Ovary (tissue), 9 donors: Measurements from ENCODE around the gene RASA3. TPM values are rescaled to one million over a fixed set of nuclear protein-coding genes. Genes with fewer than 3 reads are reported as not detected.

Source experiments
- DNase-seq, 5 donors: peaks; one replicate each; pipeline ENCODE4 v3.0.0-alpha.2; 2019 to 2020
- H3K27ac ChIP-seq, 2 donors: fragments of 200-600 bp; one replicate each; pipeline versions ENCODE4 v1.5.1 to v1.8.0; 2019 to 2022
- H3K27me3 ChIP-seq: fragments of 200-600 bp; one replicate; pipeline ENCODE4 v1.8.0; 2022
- H3K36me3 ChIP-seq: fragments of 200-600 bp; sonication (generic); one replicate; pipeline ENCODE4 v1.5.1; 2019
- H3K4me1 ChIP-seq: one replicate; pipeline ENCODE4 v1.8.1; 2013; ENCODE audit warnings: mild to moderate bottlenecking, moderate library complexity; ENCODE audit not compliant: insufficient read depth
- H3K4me3 ChIP-seq: fragments of 200-600 bp; sonication (generic); one replicate; pipeline ENCODE4 v1.5.1; 2017
- H3K9me3 ChIP-seq, 2 donors: fragments of 200-600 bp in 1 of 2; sonication (generic) in 1 of 2; one replicate each; pipeline versions ENCODE4 v1.5.1 to v1.8.1; 2013 to 2019; ENCODE audit warnings: mild to moderate bottlenecking in 1 of 2, moderate library complexity in 1 of 2
- EP300 ChIP-seq: sonication (generic); formaldehyde crosslinking; IDR thresholded peaks from one replicate; pipeline ENCODE4 v1.6.1; 2017; ENCODE audit warnings: antibody characterized with exemption
- POLR2A ChIP-seq: fragments of 450-650 bp; IDR thresholded peaks from one replicate; pipeline ENCODE4 v1.6.1; 2017; ENCODE audit warnings: antibody characterized with exemption, mild to moderate bottlenecking, moderate library complexity
- WGBS, 3 donors: extraction: QIAGEN DNeasy Blood & Tissue Kit in 1 of 3; methylation state at CpG; one replicate each; pipeline versions ENCODE4 v1.1.5 to v1.1.7; 2013 to 2017; 5-methylcytosine and 5-hydroxymethylcytosine counted together
- intact Hi-C, 4 donors: fragments of 100-400 bp; cut with DNase I; formaldehyde crosslinking; loops; one replicate each; pipeline versions ENCODE4 v1.11.0 to v1.15.1; 2022 to 2023
- polyA plus RNA-seq, 2 donors: library from polyadenylated mRNA; stranded (reverse); fragments of 200-250 nt in 1 of 2; fragments of 350-450 nt in 1 of 2; fragmentation: Illumina TruSeq in 1 of 2; extraction: RNeasy Lipid Tissue Mini Kit (QIAGEN cat#74804) in 1 of 2; gene quantifications; one replicate each; pipeline ENCODE4 v1.2.3, GENCODE V29; 2013 to 2014
- total RNA-seq, 7 donors: library from RNA; depleted of rRNA in 2 of 7; stranded (reverse); fragments of >200 nt in 2 of 7; fragmentation: NEBNext Ultra II Directional in 3 of 7; extraction: Animal tissue kit (Norgen Biotek cat#: 25700) in 3 of 7; gene quantifications; one replicate each; pipeline versions ENCODE4 v1.1.0 to v1.2.4, GENCODE V29; 2016 to 2023
- TF ChIP-seq, protein P1 (sequence below), 3 donors: fragments of 450-650 bp in 2 of 3; fragments of 200-600 bp in 1 of 3; IDR thresholded peaks; one replicate each; pipeline versions ENCODE4 v1.5.1 to v1.8.0; 2016 to 2022; ENCODE audit warnings: antibody characterized with exemption in 3 of 3, mild to moderate bottlenecking in 1 of 3
- donor health status: DM: no; HTN: no; CAD: no; lungs with moderate emphysema.
- donor health status: DM: no; HTN: no; CAD: no.
- donor health status: Bipolar disorder and iron deficiency.
- donor health status: DM: yes; HTN: yes; CAD: no.
- donor health status: DM: no; HTN: no; CAD: no.
- donor health status: DM: yes; HTN: yes; CAD: no.

Gene RASA3
- total and polyA plus RNA-seq, 9 donors: 5.4 to 16.9 (median 9.4) TPM

DNA sequence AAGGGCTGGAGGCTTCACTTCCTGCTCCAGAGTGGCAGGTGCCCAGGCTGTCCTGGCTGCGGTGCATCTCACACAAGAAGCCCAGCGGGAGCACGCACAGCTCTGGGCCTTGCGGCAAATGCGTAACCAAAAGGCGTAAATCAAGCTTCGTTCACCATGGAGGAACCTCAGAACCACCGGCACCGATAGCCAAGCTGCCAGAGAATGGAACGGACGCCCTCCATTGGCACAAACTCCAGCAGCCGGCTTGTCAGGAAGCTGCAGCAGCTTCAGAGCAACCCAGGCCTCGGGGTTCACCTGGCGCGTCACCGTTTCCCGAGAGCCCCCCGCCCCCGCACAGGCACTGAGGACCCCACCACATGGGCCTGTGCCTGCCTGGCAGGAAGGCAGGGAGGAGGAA, 76.7 kb downstream of the RASA3 start:
- no peaks in the 10 kb centered on the region for H3K4me1 ChIP-seq

DNA sequence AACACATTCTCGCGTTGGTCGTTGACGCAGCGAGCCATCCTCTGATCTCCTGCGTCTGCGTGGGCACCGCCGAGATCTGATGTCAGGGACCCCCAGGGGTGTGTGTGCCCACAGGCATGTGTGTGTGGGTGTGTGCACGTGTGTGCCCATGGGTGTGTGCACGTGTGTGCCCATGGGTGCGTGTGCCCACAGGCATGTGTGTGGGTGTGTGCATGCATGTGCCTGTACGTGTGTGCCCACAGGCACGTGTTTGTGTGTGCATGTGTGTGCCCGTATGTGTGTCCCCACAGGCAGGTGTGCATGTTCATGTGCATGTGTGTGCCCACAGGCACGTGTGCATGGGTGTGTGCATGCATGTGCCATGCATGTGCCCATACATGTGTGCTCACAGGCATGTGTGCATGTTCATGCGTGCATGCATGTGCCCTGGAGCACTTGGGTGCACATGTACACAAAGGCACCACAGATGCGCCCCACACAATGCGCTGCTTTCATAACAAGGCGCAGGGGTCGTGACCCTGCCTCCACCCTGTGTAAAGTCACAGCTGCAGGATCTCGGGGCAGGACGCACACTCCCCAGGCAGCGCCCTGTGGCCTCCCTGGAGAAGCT, 77.5 kb downstream of the RASA3 start:
- 90 to 93% (median 92%) methylated on average over 23 to 24 of the region's 24 CpGs for WGBS, 3 donors
- no peaks in the 10 kb centered on the region for H3K4me1 ChIP-seq

More for the DNA sequence above, 76.7 kb downstream of the RASA3 start:
- intact Hi-C loops: loop anchor here in 1 of 4 donors (10.0 kb wide), 1 partner anchor 79 kb away; the partner anchor contains the start of gene RASA3
- Histone ChIP-seq H3K27ac (no peak overlapping the region), H3K27me3 (no peaks in the 10 kb centered on the region), H3K9me3 (no peaks in the 10 kb centered on the region), H3K36me3 (no peaks in the 10 kb centered on the region), H3K4me3 (no peak overlapping the region)
- no peak for DNase-seq
- TF ChIP-seq POLR2A: no peak
- TF ChIP-seq, protein P1, sequence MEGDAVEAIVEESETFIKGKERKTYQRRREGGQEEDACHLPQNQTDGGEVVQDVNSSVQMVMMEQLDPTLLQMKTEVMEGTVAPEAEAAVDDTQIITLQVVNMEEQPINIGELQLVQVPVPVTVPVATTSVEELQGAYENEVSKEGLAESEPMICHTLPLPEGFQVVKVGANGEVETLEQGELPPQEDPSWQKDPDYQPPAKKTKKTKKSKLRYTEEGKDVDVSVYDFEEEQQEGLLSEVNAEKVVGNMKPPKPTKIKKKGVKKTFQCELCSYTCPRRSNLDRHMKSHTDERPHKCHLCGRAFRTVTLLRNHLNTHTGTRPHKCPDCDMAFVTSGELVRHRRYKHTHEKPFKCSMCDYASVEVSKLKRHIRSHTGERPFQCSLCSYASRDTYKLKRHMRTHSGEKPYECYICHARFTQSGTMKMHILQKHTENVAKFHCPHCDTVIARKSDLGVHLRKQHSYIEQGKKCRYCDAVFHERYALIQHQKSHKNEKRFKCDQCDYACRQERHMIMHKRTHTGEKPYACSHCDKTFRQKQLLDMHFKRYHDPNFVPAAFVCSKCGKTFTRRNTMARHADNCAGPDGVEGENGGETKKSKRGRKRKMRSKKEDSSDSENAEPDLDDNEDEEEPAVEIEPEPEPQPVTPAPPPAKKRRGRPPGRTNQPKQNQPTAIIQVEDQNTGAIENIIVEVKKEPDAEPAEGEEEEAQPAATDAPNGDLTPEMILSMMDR (IDR thresholded peaks at IDR 0.05): no peak
- TF ChIP-seq EP300: no peak
- 93 to 97% (median 95%) methylated on average over 18 to 19 of the region's 19 CpGs for WGBS, 3 donors

DNA sequence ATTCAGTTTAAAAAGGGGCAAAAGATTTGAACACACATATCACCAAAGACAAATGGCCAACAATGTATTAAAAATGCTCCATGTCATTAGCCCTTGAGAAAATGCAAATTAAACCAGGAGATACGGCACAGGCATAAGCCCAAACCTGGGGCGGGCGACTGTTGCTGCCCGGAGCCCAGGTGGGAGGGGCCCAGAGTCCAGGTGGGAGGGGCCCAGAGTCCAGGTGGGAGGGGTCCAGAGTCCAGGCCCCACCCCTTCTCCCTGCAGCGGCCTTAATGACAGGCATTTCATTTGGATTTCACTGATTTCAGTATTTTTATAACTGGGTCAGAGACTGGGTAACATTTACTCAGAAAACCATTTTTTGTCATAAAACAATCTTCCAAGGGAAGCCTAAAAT, 78.2 kb downstream of the RASA3 start:
- Histone ChIP-seq H3K4me3 (no peak overlapping the region), H3K27ac (no peak overlapping the region), H3K4me1 (no peaks in the 10 kb centered on the region), H3K9me3 (no peaks in the 10 kb centered on the region), H3K27me3 (no peaks in the 10 kb centered on the region), H3K36me3 (no peaks in the 10 kb centered on the region)
- TF ChIP-seq, protein P1 (IDR thresholded peaks at IDR 0.05): no peak
- TF ChIP-seq POLR2A: no peak
- no peak for TF ChIP-seq EP300
- 80 to 89% (median 83%) methylated on average over 5 of the region's 5 CpGs for WGBS, 3 donors
- intact Hi-C loops: loop anchor here in 1 of 4 donors (10.0 kb wide), 1 partner anchor 81 kb away; the partner anchor contains the start of gene RASA3
- DNase-seq: no peak

More for the DNA sequence above, 77.5 kb downstream of the RASA3 start:
- Histone ChIP-seq H3K27ac (no peak overlapping the region), H3K36me3 (no peaks in the 10 kb centered on the region), H3K27me3 (no peaks in the 10 kb centered on the region), H3K9me3 (no peaks in the 10 kb centered on the region), H3K4me3 (no peak overlapping the region)
- DNase-seq: no peak
- intact Hi-C loops: loop anchor here in 1 of 4 donors (10.0 kb wide), 1 partner anchor 80 kb away; the partner anchor contains the start of gene RASA3
- TF ChIP-seq EP300 (no peak), POLR2A (no peak)
- TF ChIP-seq, protein P1 (IDR thresholded peaks at IDR 0.05): no peak

DNA sequence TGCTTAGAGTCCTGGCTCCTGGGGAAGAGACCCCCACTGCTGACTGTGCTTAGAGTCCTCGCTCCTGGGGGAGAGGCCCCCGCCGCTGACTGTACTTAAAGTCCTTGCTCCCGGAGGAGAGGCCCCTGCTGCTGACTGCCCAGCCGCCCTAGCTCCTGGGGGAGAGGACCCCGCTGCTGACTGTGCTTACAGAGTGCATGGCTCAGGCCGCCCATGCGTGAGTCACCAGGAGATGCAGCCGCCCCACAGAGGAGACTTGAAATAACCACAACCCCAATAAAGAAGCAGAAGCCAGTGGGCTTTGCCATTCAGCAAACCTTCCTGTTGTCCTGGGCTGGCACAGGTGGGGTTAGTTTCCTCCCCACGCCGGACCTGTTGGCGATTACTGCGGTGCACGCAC, 79.4 kb downstream of the RASA3 start:
- Histone ChIP-seq H3K4me3 (no peak overlapping the region), H3K9me3 (no peaks in the 10 kb centered on the region), H3K4me1 (no peaks in the 10 kb centered on the region), H3K27me3 (no peaks in the 10 kb centered on the region), H3K27ac (no peak overlapping the region), H3K36me3 (no peaks in the 10 kb centered on the region)
- WGBS, 3 donors: 79 to 87% (median 83%) methylated on average over 13 to 14 of the region's 14 CpGs
- no peak for DNase-seq
- no peak for TF ChIP-seq EP300
- TF ChIP-seq, protein P1 (IDR thresholded peaks at IDR 0.05): no peak
- intact Hi-C loops: loop anchor here in 1 of 4 donors (10.0 kb wide), 1 partner anchor 82 kb away; the partner anchor contains the start of gene RASA3
